GM23338 (cell line): Measurements from ENCODE around the gene KRTAP4-8. TPM values are rescaled to one million over a fixed set of nuclear protein-coding genes. Genes with fewer than 3 reads are reported as not detected.

Source experiments
- ATAC-seq: fragments of 200-7000 bp; cut with Tn5 transposase; 3 replicates; pipeline ENCODE4 v1.9.1; 2020
- DNase-seq: peaks from one replicate; pipeline ENCODE4 v3.0.0-alpha.2; 2015; ENCODE audit warnings: low spot score
- H2AFZ ChIP-seq: fragments of 200-600 bp; sonication (generic); 2 replicates; pipeline ENCODE4 v1.8.0; 2016; ENCODE audit warnings: antibody characterized with exemption, mild to moderate bottlenecking, moderate library complexity
- H3F3A ChIP-seq: fragments of 200-600 bp; sonication (generic); replicated peaks from 2 replicates; pipeline ENCODE4 v1.8.0; 2017; ENCODE audit warnings: antibody characterized with exemption, mixed run types, low read depth
- H3K27ac ChIP-seq: fragments of 200-600 bp; sonication (generic); 2 replicates; pipeline ENCODE4 v1.6.1; 2016; ENCODE audit warnings: low read depth
- H3K27me3 ChIP-seq: fragments of 200-600 bp; sonication (generic); 2 replicates; pipeline ENCODE4 v1.8.0; 2016; ENCODE audit warnings: mild to moderate bottlenecking, mixed run types, moderate library complexity; ENCODE audit not compliant: insufficient read depth
- H3K36me3 ChIP-seq: fragments of 200-600 bp; sonication (generic); 2 replicates; pipeline ENCODE4 v1.8.0; 2016; ENCODE audit warnings: mild to moderate bottlenecking; ENCODE audit not compliant: insufficient read depth
- H3K4me1 ChIP-seq: fragments of 200-600 bp; sonication (generic); 2 replicates; pipeline ENCODE4 v1.8.0; 2016; ENCODE audit warnings: mild to moderate bottlenecking, moderate library complexity; ENCODE audit not compliant: insufficient read depth
- H3K4me2 ChIP-seq: fragments of 200-600 bp; sonication (generic); 2 replicates; pipeline ENCODE4 v1.7.1; 2017; ENCODE audit warnings: mixed run types
- H3K4me3 ChIP-seq: fragments of 200-600 bp; sonication (generic); 2 replicates; pipeline ENCODE4 v1.6.1; 2016; ENCODE audit warnings: mixed run types
- H3K79me2 ChIP-seq: fragments of 200-600 bp; sonication (generic); replicated peaks from 2 replicates; pipeline ENCODE4 v1.8.0; 2017; ENCODE audit warnings: mild to moderate bottlenecking; ENCODE audit not compliant: insufficient read depth
- H3K9me2 ChIP-seq: fragments of 200-600 bp; sonication (generic); 2 replicates; pipeline ENCODE4 v1.8.0; 2017; ENCODE audit not compliant: insufficient read depth
- H4K20me1 ChIP-seq: fragments of 200-600 bp; sonication (generic); replicated peaks from 2 replicates; pipeline ENCODE4 v1.8.0; 2017; ENCODE audit warnings: mild to moderate bottlenecking; ENCODE audit not compliant: insufficient read depth
- H3K27ac Mint-ChIP-seq: 2 replicates; pipeline ENCODE4 v1.8.0; 2020; ENCODE audit warnings: inconsistent platforms, mild to moderate bottlenecking, moderate library complexity, mixed read lengths
- H3K27me3 Mint-ChIP-seq: 3 replicates; pipeline ENCODE4 v1.8.0; 2022; ENCODE audit warnings: low read depth, mild to moderate bottlenecking, moderate library complexity, mixed read lengths, inconsistent platforms; ENCODE audit not compliant: insufficient read depth, poor library complexity
- H3K36me3 Mint-ChIP-seq: 3 replicates; pipeline ENCODE4 v1.8.0; 2021; ENCODE audit warnings: low read depth, mild to moderate bottlenecking, inconsistent platforms, moderate library complexity, mixed read lengths
- H3K4me1 Mint-ChIP-seq: 3 replicates; pipeline ENCODE4 v1.8.0; 2020; ENCODE audit warnings: mild to moderate bottlenecking, inconsistent platforms, mixed read lengths
- H3K4me3 Mint-ChIP-seq: 3 replicates; pipeline ENCODE4 v1.8.0; 2021; ENCODE audit warnings: moderate library complexity, mild to moderate bottlenecking, inconsistent platforms, mixed read lengths
- H3K9me3 Mint-ChIP-seq: 3 replicates; pipeline ENCODE4 v1.8.0; 2020; ENCODE audit warnings: moderate library complexity, mild to moderate bottlenecking, inconsistent platforms, mixed read lengths
- CREB1 ChIP-seq: fragments of 250-450 bp; sonication (Bioruptor Pico); IDR thresholded peaks from 2 replicates; pipeline ENCODE4 v1.5.0; 2020; ENCODE audit warnings: low read depth, mild to moderate bottlenecking, moderate library complexity
- CTCF ChIP-seq, 2 experiments: fragments of 200-600 bp in 1 of 2; sonication (generic) in 1 of 2; conservative IDR thresholded peaks; 2 replicates each; pipeline versions ENCODE4 v1.5.1 to v1.6.1; 2016 to 2017; ENCODE audit warnings: antibody characterized with exemption in 2 of 2, low read depth in 2 of 2, mild to moderate bottlenecking in 2 of 2, moderate library complexity in 1 of 2
- EZH2phosphoT487 ChIP-seq: fragments of 200-600 bp; sonication (generic); IDR thresholded peaks from one replicate; pipeline ENCODE4 v1.8.1; 2018; ENCODE audit warnings: antibody characterized with exemption; ENCODE audit not compliant: unreplicated experiment
- JUNB ChIP-seq: IDR thresholded peaks from one replicate; pipeline ENCODE4 v1.6.1; 2016; ENCODE audit warnings: antibody characterized with exemption; ENCODE audit not compliant: unreplicated experiment
- POLR2AphosphoS5 ChIP-seq: IDR thresholded peaks from 2 replicates; pipeline ENCODE4 v1.6.1; 2016; ENCODE audit warnings: antibody characterized with exemption, low read depth
- REST ChIP-seq: IDR thresholded peaks from one replicate; pipeline ENCODE4 v1.6.1; 2018; ENCODE audit warnings: antibody characterized with exemption; ENCODE audit not compliant: unreplicated experiment
- STAT1 ChIP-seq: IDR thresholded peaks from one replicate; pipeline ENCODE4 v1.6.1; 2016; ENCODE audit warnings: antibody characterized with exemption; ENCODE audit not compliant: unreplicated experiment
- ZNF114 ChIP-seq: fragments of 250-450 bp; sonication (Bioruptor Pico); IDR thresholded peaks from 2 replicates; pipeline ENCODE4 v1.5.0; 2020; ENCODE audit warnings: mild to moderate bottlenecking, moderate library complexity
- ZNF331 ChIP-seq: fragments of 250-450 bp; sonication (Bioruptor Pico); IDR thresholded peaks from 2 replicates; pipeline ENCODE4 v1.5.0; 2020; ENCODE audit warnings: low read depth, mild to moderate bottlenecking, moderate library complexity
- ZNF462 ChIP-seq: fragments of 250-450 bp; sonication (Bioruptor Pico); IDR thresholded peaks from 2 replicates; pipeline ENCODE4 v1.5.0; 2020; ENCODE audit warnings: mild to moderate bottlenecking, moderate library complexity
- polyA plus RNA-seq: library from polyadenylated mRNA; unstranded; fragments of >200 nt; fragmentation: Nextera tagmentation; extraction: Ambion mirVana; gene quantifications from 2 replicates; pipeline ENCODE4 v1.2.1, GENCODE V29; 2016
- total RNA-seq: library from RNA; depleted of rRNA; stranded (reverse); fragments of >200 nt; shearing (Covaris generic); gene quantifications from 2 replicates; pipeline ENCODE4 v1.2.3, GENCODE V29; 2014

KRTAP4-8 gene
- total and polyA plus RNA-seq, 2 experiments from 2014 or later: not detected

GRCh38 chr17:41133880-41134735 is 36.2 kb upstream of the KRTAP4-8 start (continued):
- no peak for TF ChIP-seq CTCF (conservative IDR thresholded peaks at IDR 0.05; ENCODE audit: low read depth in 2 of 2)
- TF ChIP-seq STAT1: no peak
- no peak for TF ChIP-seq POLR2AphosphoS5
- TF ChIP-seq EZH2phosphoT487: no peak

GRCh38 chr17:41131979-41132378 is 34.0 kb upstream of the KRTAP4-8 start:
- no peaks in the 10 kb centered on the region for H3F3A ChIP-seq
- H3K4me3 Mint-ChIP-seq: no peak overlapping the region
- H3K27me3 ChIP-seq: no peaks in the 10 kb centered on the region
- H3K4me1 Mint-ChIP-seq: no peaks in the 10 kb centered on the region
- ATAC-seq (no peak), DNase-seq (no peak)
- H3K79me2 ChIP-seq: no peaks in the 10 kb centered on the region
- no peaks in the 10 kb centered on the region for H3K36me3 ChIP-seq
- H2AFZ ChIP-seq: no peak overlapping the region
- H3K4me3 ChIP-seq: no peak overlapping the region
- TF ChIP-seq STAT1 (no peak), ZNF114 (no peak), REST (no peak), ZNF462 (CRISPR knock-in tag) (no peak), JUNB (no peak), EZH2phosphoT487 (no peak), CREB1 (CRISPR knock-in tag) (no peak), ZNF331 (CRISPR knock-in tag) (no peak)
- no peak overlapping the region for H3K27ac Mint-ChIP-seq
- H3K27ac ChIP-seq: no peak overlapping the region
- H3K4me1 ChIP-seq: no peaks in the 10 kb centered on the region
- H3K9me3 Mint-ChIP-seq: no peaks in the 10 kb centered on the region; the same call in 2 of the 3 replicates
- H3K4me2 ChIP-seq: no peak overlapping the region
- H3K36me3 Mint-ChIP-seq: no peaks in the 10 kb centered on the region
- H3K27me3 Mint-ChIP-seq: peaks cover 2% of the 10 kb centered on the region
- H3K9me2 ChIP-seq: no peaks in the 10 kb centered on the region
- H4K20me1 ChIP-seq: no peaks in the 10 kb centered on the region
